Fibroblast of the aortic adventitia (primary cell): ENCODE results near the gene RAD21L1. TPM values are rescaled to one million over a fixed set of nuclear protein-coding genes. Genes with fewer than 3 reads are reported as not detected.
A peak's percentile ranks its signal among the peaks of the same experiment; 100 is the strongest.
"Not testable (repeated sequence)": the region's sequence is repeated elsewhere in the genome, so short reads cannot be mapped to it uniquely, and the experiment has no call there.

Experiments used
- DNase-seq: peaks from one replicate; pipeline ENCODE4 v3.0.0-alpha.2; 2010; ENCODE audit warnings: low read depth
- H3K4me3 ChIP-seq: 2 replicates; pipeline ENCODE4 v1.5.1; 2011; ENCODE audit warnings: low read depth, mild to moderate bottlenecking, control low read depth, low read length, moderate library complexity
- CTCF ChIP-seq: IDR thresholded peaks from 2 replicates; pipeline ENCODE4 v1.5.1; 2011; ENCODE audit warnings: mild to moderate bottlenecking, low read length, control low read depth, inconsistent platforms; ENCODE audit not compliant: insufficient read depth
- total RNA-seq: library from RNA; depleted of rRNA; stranded (reverse); fragments of >200 nt; gene quantifications from 2 replicates; pipeline ENCODE4 v1.2.3, GENCODE V29; 2012; ENCODE audit warnings: low replicate concordance

Gene RAD21L1
- total RNA-seq, 1 donor, result not detected

- TF ChIP-seq CTCF, result no peak
- DNase-seq, result no peak
- H3K4me3 ChIP-seq, result no peak overlapping the region
These were observed 13.8 kb upstream of the RAD21L1 start for GRCh38 chr20:1212023-1212422.

GRCh38 chr20:1212607-1213396 is 13.0 kb upstream of the RAD21L1 start:
- peak; percentile 73 for DNase-seq
- no peak overlapping the region for H3K4me3 ChIP-seq
- peak; percentile 88 for TF ChIP-seq CTCF

GRCh38 chr20:1214838-1215261 is 11.0 kb upstream of the RAD21L1 start:
- H3K4me3 ChIP-seq, result no peak overlapping the region
- no peak for TF ChIP-seq CTCF
- DNase-seq, result no peak

- no peak for TF ChIP-seq CTCF
- no peak overlapping the region for H3K4me3 ChIP-seq
- DNase-seq, result no peak
These were observed 10.3 kb upstream of the RAD21L1 start for GRCh38 chr20:1215386-1216170.

GRCh38 chr20:1216527-1217427 is 9.1 kb upstream of the RAD21L1 start:
- H3K4me3 ChIP-seq, DNase-seq: not testable (repeated sequence)

GRCh38 chr20:1222750-1223149 is 3.1 kb upstream of the RAD21L1 start:
- not testable (repeated sequence) for H3K4me3 ChIP-seq, DNase-seq

GRCh38 chr20:1224205-1224890 is 1.5 kb upstream of the RAD21L1 start:
- DNase-seq, result no peak
- no peak overlapping the region for H3K4me3 ChIP-seq
- no peak for TF ChIP-seq CTCF
